Measurements from ENCODE around the gene TOLLIP.
"Not testable (repeated sequence)": the region's sequence is repeated elsewhere in the genome, so short reads cannot be mapped to it uniquely, and the experiment has no call there.

Gene TOLLIP

DNA sequence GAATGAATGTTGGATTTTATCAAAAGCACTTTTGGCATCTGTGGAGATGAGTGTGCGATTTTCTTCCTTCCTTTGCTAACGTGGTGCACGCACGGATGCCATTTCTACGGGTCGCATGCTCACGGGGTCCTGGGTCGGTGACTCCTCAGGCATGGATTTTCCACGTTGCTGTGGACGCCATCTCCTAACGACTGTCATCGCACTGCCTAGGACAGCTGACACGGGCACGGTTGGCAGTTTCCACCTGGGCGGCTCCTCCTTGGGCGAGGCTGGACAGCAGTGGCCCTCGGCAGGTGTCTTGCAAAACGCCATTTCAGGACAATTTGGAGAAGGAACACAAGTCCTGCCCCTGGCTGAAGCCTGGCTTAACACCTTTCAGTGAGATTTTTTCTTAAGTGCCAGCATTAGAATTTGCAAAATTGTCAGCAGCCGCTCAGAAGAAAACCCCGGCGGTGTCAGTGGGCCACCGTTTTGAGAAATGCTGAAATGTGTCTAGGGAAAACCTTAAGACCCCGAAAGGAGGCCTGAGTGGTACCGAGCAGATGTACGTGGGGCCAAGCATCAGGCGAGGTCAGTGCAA is 34.7 kb upstream of the TOLLIP start:
- no peak for DNase-seq

DNA sequence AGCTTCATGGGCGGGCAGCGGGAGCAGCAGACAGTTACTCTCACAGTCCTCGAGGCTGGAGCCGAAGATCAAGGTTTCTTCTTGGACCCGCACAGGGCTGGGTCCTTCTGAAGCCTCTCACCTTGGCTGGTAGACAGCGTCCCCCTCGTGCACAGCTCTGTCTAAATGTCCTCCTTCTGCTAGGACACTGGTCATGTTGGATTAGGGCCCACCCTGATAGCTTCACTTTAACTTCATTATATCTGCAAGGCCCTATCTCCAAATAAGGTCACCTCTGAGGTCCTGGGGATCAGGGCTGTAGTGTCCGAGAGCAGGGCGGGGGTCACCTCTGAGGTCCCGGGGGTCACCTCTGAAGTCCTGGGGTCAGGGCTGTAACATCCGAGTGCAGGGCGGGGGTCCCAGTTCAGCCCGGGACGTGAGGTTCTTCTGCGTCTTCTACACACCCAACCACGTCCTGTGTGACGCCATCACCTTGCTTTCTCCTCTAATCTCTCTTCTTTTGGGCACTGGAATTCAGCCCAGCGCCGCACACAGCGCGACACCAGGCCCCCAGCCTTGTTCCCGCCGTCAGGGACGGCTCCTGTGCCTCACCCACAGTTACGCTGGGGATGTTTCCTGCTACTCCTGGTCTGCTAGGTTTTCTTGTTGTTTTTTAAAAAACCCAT is 34.1 kb upstream of the TOLLIP start:
- DNase-seq: no peak

DNA sequence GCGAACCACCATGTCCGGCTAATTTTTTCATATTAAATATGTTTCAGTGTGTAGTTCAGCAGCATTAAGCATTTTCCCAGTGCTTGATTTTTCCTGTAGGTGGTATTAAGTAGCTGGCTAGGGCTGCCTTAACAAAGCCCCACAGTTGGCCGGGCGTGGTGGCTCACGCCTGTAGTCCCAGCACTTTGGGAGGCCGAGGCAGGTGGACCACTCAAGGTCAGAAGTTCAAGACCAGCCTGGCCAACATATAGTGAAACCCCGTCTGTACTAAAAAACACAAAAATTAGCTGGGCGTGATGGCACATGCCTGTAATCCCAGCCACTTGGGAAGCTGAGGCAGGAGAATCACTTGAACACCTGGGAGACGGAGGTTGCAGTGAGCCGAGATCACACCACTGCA is 33.5 kb upstream of the TOLLIP start:
- no peak for DNase-seq

DNA sequence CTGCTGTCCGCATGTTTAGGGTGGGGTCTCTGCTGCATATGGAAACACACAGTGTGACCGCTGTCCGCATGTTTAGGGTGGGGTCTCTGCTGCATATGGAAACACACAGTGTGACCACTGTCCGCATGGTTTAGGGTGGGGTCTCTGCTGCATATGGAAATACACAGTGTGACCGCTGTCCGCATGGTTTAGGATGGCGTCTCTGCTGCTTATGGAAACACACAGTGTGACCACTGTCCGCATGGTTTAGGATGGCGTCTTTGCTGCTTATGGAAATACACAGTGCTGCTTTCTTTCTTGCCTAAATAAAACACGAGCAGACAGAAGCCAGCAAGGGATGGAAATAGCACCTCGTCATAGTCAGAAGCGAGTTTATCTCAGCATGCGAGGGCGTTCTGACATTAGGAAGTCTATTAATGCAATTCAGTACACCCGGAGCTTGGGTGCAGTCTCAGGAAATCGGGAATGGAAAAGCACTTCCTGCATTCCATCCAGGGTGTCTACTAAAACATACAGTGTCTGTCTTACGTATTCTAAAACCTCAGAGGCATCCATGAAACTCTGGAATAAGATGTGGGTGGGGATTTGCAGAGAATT is 32.6 kb upstream of the TOLLIP start:
- peak in 18 of 58 donors; percentile 9 to 67 (median 37) for DNase-seq

DNA sequence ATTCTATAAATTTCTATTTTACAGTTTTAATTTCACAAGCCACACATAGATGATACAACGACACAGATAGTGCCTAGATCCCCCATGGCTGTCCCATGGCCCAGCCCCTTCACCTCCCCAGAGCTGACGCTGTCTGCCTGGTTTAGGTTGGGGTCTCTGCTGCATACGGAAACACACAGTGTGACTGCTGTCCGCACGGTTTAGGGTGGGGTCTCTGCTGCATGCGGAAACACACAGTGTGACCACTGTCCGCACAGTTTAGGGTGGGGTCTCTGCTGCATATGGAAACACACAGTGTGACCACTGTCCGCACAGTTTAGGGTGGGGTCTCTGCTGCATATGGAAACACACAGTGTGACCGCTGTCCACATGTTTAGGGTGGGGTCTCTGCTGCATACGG is 31.8 kb upstream of the TOLLIP start:
- not testable (repeated sequence) for DNase-seq

DNA sequence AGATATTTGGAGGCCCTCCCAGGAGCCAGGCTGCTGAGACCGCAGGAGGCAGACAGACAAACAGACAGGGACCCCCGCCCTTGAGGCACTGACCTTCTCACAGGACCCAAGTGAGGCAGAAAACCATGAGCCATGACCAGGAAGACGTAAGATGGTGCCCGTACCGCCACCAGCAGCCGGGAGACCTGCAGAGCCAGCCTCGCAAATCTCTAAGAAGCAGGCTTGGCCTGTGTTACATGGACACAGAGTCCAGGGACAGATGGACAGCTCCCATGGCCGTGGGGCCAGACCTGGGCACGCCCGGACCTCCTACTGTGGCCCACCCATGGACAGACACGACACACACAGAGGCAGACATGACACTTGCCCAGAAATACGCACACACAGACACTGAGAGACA is 30.7 kb upstream of the TOLLIP start:
- no peak for DNase-seq

DNA sequence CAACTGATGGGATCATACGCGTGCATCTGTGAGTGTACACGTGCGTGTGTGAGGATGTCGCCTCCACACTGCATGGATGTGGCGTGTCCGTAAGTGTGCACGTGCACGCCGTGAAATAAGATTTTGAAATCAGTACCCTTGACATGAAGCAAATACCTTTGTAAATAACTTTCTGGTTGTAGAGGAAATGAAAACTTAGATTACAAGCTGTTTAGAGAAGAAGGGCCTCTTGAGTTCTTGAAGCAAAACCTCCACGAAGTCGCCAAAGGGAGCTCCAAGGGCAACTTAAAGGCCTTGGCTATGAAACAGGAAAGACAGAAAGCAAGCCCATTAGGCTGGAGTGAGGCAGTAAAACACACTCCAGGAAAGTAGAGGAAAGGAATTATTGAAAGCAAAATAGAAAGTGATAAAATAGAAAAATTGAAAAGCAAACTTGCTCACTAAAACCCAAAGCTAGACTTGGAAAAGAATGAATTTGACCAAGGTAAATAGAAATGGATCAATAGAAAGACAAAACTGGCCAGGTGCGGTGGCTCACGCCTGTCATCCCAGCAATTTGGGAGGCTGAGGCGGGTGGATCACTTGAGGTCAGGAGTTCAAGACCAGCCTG is 29.7 kb upstream of the TOLLIP start:
- DNase-seq: no peak

DNA sequence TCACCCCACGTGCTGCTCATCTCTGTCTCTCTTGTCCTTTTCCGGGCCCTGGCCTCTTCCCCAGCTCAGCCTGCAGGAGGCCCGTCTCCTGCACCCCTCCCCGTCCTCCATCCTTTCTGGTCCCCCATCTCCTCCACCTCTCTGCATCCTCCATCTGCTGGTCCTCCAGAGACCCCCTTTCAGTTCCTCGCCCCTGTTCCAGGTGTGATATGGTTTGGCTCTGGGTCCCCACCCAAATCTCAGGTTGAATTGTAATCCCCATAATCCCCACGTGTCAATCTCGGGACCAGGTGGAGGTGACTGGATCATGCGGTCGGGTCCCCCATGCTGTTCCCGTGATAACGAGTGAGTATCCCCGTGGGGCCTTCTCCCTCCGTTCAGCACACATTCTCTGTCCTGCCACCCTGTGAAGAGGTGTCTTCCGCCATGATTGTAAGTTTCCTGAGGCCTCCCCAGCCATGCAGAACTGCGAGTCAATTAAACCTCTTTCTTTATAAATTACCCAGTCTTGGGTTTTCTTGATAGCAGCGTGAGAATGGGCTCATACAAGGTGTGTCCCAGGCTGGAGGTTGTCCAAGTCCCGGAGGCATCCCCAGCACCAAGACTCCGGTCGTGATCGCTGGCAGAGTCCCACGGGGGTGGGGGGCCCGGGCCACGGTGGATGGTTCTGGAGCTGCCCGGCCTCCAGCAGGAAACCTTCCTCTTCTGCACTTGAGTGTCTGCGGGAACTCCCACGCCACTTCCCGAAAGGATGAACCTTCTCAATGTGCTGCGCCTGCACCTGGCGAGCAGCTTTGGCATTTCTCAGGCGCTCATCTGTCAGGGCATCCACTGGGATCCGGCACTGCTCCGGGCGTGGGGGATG is 29.0 kb upstream of the TOLLIP start:
- peak in 2 of 58 donors; percentile 11 to 35 for DNase-seq

DNA sequence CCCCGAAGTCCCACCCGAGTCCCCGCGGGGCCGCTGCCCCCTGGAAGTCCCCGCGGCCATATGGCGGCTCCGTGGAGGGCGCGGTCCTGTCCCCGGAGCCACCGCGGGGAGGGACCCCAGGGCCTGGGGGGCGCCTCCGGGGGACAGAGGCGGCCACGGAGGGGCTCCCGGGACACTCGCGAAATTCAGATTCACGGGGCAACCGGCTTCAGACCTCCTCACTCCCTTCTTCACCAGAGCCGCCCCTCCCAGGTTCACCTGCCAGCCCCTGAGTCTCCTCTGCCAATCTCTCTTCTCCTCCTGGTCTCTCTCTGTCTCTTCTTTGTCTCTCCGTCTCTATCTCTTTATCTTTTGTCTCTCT is 28.2 kb upstream of the TOLLIP start:
- DNase-seq: no peak

DNA sequence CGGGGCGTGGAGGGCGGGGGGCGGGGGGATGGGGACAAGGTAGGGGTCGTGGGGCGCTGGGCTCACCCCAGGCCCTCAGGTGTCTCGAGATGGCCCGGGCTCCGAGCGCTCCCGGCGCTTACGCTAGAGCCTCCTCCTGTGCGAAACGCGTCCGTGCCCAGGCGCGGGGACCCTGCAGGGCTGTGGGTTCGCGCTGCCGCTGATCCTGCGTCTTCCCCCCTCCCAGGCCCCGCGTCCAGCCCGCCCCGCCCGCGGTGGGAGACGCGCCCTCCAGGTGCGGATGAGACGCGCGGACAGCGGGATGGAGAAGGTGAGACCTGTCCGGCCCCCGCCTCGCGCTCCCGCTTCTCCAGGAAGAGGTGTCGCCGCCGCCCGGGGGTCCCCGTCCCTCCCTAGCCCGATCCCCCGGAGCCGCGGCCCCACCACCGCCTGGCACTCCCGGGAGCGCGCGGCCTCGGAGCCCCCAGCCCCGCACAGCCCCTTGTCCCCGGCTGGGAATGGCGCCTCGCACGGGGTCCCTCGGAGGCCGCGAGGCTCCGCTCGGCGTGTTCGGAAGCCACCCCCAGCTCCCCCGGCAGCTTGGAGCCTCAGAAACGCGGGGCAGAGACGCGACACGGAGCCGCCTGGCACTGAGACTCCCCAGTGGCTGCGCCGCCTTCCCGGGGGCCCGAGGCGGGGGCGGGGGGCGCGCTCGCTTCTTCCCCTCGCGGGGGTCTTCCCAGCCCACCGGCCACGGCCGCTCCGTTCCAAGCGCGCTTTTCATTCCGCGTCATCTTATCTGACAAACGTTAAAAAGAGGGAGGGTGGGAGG is 27.6 kb upstream of the TOLLIP start:
- DNase-seq: peak in 7 of 58 donors; percentile 16 to 54 (median 32)

DNA sequence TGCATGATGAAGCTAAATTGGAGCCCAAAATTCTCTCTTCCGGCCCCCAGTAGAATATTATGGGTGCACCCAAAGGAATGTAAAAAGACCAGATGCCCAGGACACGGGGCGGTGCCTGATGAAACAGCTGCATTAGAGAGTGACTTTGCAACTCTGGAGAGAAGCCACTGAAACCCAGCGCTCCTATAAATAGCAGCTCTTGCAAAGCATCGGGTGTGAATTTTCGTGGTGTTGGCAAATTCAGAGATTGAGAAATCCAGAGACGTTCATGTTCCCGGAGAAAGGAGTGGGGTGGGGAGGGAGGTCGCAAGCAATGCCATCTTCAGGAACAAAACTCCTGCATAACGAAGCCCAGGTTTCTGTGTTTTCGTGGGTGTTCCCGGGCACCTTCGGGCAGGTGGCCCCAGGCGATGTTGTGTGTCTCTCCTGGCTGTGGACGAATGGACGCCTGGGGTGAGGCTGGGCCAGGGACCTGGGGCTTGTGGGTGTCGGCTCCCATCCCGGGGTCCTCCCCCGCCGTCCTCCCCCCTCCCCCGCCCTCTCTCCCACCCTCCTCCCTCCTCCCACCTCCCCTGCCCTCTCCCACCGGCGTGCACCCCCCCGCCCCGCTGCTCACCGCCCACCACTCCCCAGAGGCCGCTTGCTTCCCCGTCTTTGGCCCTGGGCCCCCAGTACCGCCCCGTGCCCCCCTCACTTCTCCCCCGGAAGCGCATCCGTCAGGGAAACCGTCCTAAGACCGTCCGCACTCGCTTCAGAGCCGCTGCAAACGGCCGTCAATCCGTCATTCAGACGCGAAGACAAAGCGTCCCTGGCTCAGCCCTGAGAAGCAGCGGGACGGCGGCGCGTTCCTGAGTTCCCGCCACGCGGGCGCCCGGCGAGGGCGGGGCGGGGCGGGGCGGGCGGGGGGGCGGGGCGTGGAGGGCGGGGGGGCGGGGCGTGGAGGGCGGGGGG is 26.7 kb upstream of the TOLLIP start:
- peak in 31 of 58 donors; percentile 19 to 73 (median 42) for DNase-seq

DNA sequence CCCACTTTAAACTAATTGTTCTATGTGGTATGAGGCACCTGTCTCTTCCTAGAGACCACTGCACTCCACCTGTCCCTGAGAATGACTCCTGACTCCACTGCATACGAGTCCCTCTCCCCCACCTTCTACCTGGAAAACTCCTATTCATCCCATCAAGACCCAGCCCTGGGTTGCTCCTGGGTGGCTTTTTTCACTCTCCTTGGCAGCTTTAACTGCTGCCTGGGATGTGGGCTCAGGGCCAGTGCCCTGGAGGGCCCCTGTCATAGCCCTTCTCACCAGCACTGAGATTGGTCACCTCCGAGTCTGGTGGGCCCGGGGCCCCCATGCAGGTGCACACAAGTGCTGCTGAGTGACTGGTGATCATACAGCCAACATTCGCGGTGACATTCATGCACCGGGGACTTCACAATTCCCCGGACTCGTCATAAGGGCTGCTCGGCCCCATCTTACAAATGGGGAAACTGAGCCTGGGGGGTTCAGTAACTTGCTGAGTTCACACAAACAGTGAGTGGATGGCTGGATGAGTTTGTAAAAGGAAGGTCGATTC is 25.9 kb upstream of the TOLLIP start:
- DNase-seq: no peak

DNA sequence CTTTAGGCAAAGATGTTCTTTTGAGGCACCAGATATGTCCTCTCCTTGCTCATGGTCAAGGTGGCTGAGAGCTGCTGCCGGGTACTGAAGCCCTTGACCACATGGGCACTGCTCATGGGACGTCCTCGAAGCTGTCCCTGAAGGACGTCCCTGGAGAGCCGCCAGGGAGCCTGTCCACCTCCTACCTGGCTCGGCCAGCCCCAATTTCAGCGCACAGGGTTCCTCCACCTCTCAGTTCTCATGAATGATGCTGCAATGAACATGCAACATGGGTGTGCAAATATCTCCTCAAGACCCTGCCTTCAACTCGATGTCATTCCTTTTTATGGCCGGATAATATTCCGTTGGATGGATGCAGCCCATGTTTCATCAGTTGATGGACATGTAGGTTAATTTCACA is 24.4 kb upstream of the TOLLIP start:
- no peak for DNase-seq

DNA sequence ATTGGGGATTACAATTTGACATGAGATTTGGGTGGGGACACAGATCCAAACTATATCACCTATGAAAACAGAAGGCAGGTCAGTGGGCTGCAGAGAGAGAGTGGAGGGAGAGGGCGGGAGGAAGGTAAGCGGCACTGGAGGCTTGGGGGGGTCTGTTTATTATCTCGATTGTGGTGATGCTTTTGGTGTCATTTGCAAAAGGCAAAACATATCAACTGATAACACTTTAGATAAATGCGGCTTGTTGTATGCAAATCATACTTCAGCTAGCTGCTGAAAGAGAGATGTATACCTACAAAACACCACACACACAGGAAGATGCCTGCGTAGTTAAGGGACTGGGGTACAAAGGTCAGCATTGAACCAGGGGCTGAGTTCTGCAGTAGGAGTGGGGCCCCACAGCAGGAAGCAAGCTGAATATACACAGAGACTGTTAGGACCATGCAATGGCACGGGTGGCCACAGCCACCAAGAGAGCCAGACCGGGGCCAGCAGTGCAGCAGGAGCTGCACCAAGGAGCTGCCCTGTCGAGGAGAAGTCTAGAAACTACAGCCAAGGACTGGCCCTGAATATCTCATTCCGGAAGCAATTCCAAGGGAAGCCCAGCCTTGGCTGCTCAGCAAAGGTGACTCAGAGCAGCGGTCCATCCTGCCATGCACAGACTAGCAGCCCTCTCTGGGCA is 23.8 kb upstream of the TOLLIP start:
- DNase-seq: no peak

DNA sequence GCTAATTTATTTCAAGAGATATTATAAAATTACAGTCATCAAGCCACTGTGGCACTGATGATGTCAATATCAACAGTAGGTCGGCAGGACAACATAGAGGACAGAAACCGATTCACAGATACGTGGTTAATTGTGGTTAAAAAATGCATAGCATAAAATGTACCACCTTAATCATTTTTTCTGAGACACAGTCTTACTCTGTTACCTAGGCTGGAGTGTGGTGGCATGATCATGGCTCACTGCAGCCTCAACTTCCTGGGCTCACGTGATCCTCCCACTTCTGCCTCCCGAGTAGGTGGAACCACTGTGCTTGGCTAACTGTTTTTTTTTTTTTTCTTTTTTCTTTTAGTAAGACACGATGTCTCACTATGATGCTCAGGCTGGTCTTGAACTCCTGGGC is 21.0 kb upstream of the TOLLIP start:
- no peak for DNase-seq

DNA sequence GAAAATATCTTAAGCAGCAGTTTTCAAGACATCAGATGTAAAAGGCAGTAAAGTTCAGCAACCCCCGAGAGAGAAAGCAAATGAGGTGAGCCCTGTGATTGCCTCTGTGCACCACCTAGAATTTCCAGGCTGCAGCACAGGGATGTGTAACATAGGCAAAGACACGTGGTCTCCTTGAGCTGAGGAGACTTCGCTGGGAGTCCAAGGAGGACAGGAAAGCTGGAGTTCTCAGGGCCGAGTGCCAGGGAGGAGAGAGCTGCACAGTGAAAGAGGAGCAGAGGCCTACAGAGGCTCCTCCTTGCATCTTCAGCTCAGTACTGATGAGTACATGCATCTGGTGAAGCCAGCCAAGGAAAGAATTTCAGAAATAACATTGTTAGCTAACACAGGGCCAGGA is 17.6 kb upstream of the TOLLIP start:
- DNase-seq: no peak

DNA sequence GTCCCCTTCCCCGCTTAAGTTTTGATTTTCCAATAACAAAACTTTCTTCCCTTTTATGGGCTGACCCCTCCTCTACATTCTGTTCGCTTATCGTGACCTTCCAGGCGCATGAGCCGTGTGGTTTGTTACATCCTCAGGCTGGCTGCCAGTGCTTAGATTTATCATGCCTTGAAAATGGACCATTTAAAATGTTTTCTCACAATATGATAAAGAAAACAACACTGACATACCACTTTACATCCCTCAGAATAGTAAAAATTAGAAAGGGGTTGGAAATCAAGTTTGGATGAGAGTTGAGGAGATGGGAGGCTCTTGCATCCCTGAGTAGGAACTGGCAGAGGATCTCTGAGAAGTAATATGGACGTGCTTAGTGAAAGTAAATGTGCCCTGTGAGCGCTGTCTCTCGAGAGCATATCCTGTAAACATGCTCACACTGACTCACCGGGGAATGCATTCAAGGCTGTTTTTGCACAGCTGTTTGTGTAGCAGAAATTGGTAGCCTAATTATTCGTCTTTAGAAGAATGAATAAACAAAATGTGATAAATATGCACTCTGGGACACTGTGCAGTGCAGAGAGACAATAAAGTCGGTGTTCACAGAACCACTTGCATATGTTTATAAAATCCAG is 17.1 kb upstream of the TOLLIP start:
- no peak for DNase-seq

DNA sequence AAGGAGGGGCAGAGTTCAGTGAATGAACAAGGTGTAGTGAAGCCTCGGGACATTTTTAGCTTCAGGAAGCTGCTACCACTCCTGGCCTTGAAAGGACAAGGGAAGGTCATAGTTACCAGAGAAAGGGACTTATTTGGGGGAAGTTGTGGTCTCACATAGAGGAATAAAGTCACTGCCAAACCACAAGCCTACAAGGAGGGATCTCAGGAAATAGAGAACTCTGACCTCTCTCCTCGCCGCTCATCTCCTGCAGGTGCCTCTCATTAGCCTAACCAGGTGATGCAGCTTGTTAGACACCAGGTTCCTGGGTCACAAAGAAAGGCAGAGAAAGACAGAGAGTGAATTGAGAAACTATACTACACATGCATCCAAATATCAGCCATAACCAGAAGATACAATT is 14.3 kb upstream of the TOLLIP start:
- no peak for DNase-seq

All from anterior cingulate cortex (tissue), 58 donors.